A549 (cell line): Measurements from ENCODE around the gene TOMM20. TPM values are rescaled to one million over a fixed set of nuclear protein-coding genes. Genes with fewer than 3 reads are reported as not detected.
A peak's percentile ranks its signal among the peaks of the same experiment; 100 is the strongest.

Experiments used
- ATAC-seq, 2 experiments: fragments of 200-7000 bp in 1 of 2; fragments of >200 bp in 1 of 2; cut with Nextera tagmentation in 1 of 2; cut with Tn5 transposase in 1 of 2; 3 replicates each; pipeline versions ENCODE4 v1.8.0 to v1.9.1; 2018 to 2020; ENCODE audit warnings: mild to moderate bottlenecking in 1 of 2, moderate library complexity in 1 of 2
- CTCF ChIA-PET: fragments of 300-600 bp; sonication (Branson Sonifier 250); formaldehyde crosslinking; extraction: SDS; loops from one replicate; lab custom pipeline; 2021; ENCODE audit warnings: antibody characterized with exemption, inconsistent platforms; lab: Yijun Ruan, JAX
- POLR2A ChIA-PET: fragments of 350-600 bp; formaldehyde crosslinking; extraction: SDS; loops from one replicate; lab custom pipeline; 2021; ENCODE audit warnings: antibody characterized with exemption, inconsistent platforms; lab: Yijun Ruan, JAX
- DNase-seq, 2 experiments: peaks; one replicate each; pipeline versions ENCODE4 v3.0.0 to v3.0.0-alpha.2; 2011 to 2016; ENCODE audit warnings: low read depth in 1 of 2, low spot score in 1 of 2
- FAIRE-seq: peaks from 2 replicates; lab custom pipeline; 2011; peaks lifted over from hg19 to GRCh38; lab: Jason Lieb, UNC
- H3K27ac ChIP-seq, 2 experiments: fragments of >200 bp; sonication (Bioruptor Twin); formaldehyde crosslinking; 3 replicates each; pipeline ENCODE4 v1.5.1; 2016 to 2017
- H3K4me1 ChIP-seq: fragments of >200 bp; sonication (Bioruptor Twin); formaldehyde crosslinking; 3 replicates; pipeline ENCODE4 v1.6.1; 2016
- H3K4me2 ChIP-seq: fragments of >200 bp; sonication (Bioruptor Twin); formaldehyde crosslinking; 3 replicates; pipeline ENCODE4 v1.6.1; 2016
- H3K4me3 ChIP-seq: fragments of >200 bp; sonication (Bioruptor Twin); formaldehyde crosslinking; 3 replicates; pipeline ENCODE4 v1.5.1; 2016
- H3K9me3 ChIP-seq: fragments of >200 bp; sonication (Bioruptor Twin); formaldehyde crosslinking; 3 replicates; pipeline ENCODE4 v1.6.1; 2016
- BHLHE40 ChIP-seq: IDR thresholded peaks from 2 replicates; pipeline ENCODE4 v1.6.1; 2012; ENCODE audit warnings: low read depth, low read length, inconsistent platforms
- CHD4 ChIP-seq: fragments of 200-600 bp; sonication (generic); IDR thresholded peaks from 2 replicates; pipeline ENCODE4 v1.6.1; 2016; ENCODE audit warnings: antibody characterized with exemption, mild to moderate bottlenecking, borderline replicate concordance
- EHF ChIP-seq: fragments of 250-450 bp; sonication (Bioruptor Pico); IDR thresholded peaks from 2 replicates; pipeline ENCODE4 v1.5.0; 2020; ENCODE audit warnings: mild to moderate bottlenecking
- EHMT2 ChIP-seq: fragments of 200-600 bp; sonication (generic); IDR thresholded peaks from 2 replicates; pipeline ENCODE4 v1.6.1; 2016; ENCODE audit warnings: antibody characterized with exemption, low read depth, mild to moderate bottlenecking, moderate library complexity
- FOSB ChIP-seq: fragments of 250-450 bp; sonication (Bioruptor Pico); IDR thresholded peaks from 2 replicates; pipeline ENCODE4 v1.5.0; 2020; ENCODE audit warnings: mild to moderate bottlenecking, moderate library complexity
- HOXA7 ChIP-seq: fragments of 250-450 bp; sonication (Bioruptor Pico); IDR thresholded peaks from 2 replicates; pipeline ENCODE4 v1.5.0; 2020; ENCODE audit warnings: mild to moderate bottlenecking, moderate library complexity
- HOXB13 ChIP-seq: fragments of 250-450 bp; sonication (Bioruptor Pico); IDR thresholded peaks from 2 replicates; pipeline ENCODE4 v1.5.0; 2020; ENCODE audit warnings: low read depth, mild to moderate bottlenecking, moderate library complexity
- HOXB5 ChIP-seq: fragments of 250-450 bp; sonication (Bioruptor Pico); IDR thresholded peaks from 2 replicates; pipeline ENCODE4 v1.5.0; 2020; ENCODE audit warnings: mild to moderate bottlenecking, moderate library complexity
- JUNB ChIP-seq: fragments of >200 bp; sonication (Bioruptor Twin); formaldehyde crosslinking; IDR thresholded peaks from 2 replicates; pipeline ENCODE4 v1.6.1; 2016
- KDM1A ChIP-seq: fragments of 200-600 bp; sonication (generic); IDR thresholded peaks from 2 replicates; pipeline ENCODE4 v1.6.1; 2016; ENCODE audit warnings: low read depth, mild to moderate bottlenecking
- PHF8 ChIP-seq: fragments of 200-600 bp; sonication (generic); IDR thresholded peaks from 2 replicates; pipeline ENCODE4 v1.6.1; 2016; ENCODE audit warnings: low read depth, mild to moderate bottlenecking, antibody characterized with exemption, moderate library complexity, borderline replicate concordance
- RAD21 ChIP-seq, 2 experiments: fragments of >200 bp in 1 of 2; sonication (Bioruptor Twin) in 1 of 2; formaldehyde crosslinking in 1 of 2; IDR thresholded peaks in 1 of 2; conservative IDR thresholded peaks in 1 of 2; 2 replicates in 1 of 2; 3 replicates in 1 of 2; pipeline ENCODE4 v1.6.1; 2012 to 2018; ENCODE audit warnings: inconsistent platforms in 1 of 2
- RARB ChIP-seq: fragments of 250-450 bp; sonication (Bioruptor Pico); IDR thresholded peaks from 2 replicates; pipeline ENCODE4 v1.8.0; 2021; ENCODE audit warnings: mild to moderate bottlenecking, moderate library complexity
- RFX5 ChIP-seq: fragments of 450-650 bp; IDR thresholded peaks from 2 replicates; pipeline ENCODE4 v1.7.1; 2014; ENCODE audit warnings: antibody characterized with exemption, mild to moderate bottlenecking, moderate library complexity
- TFCP2L1 ChIP-seq: fragments of 250-450 bp; sonication (Bioruptor Pico); IDR thresholded peaks from 2 replicates; pipeline ENCODE4 v1.5.0; 2021; ENCODE audit warnings: mild to moderate bottlenecking
- WGBS: methylation state at CpG from one replicate; pipeline ENCODE4 v1.1.6; 2017; ENCODE audit errors: missing lambda C conversion rate; 5-methylcytosine and 5-hydroxymethylcytosine counted together
- polyA plus RNA-seq, 4 experiments: library from polyadenylated mRNA; depleted of rRNA in 3 of 4; stranded (reverse); fragments of >200 nt; fragmentation: RNase III in 1 of 4; extraction: RNeasy Plus Mini Kit Qiagen cat#74134 plus additional on column Dnase treatment in 1 of 4; gene quantifications; 2 replicates in 3 of 4; 3 replicates in 1 of 4; pipeline ENCODE4 v1.2.3, GENCODE V29; 2011 to 2017
- TF ChIP-seq, protein P1 (sequence below): fragments of 250-450 bp; sonication (Bioruptor Pico); IDR thresholded peaks from 2 replicates; pipeline ENCODE4 v1.5.0; 2020; ENCODE audit warnings: low read depth, mild to moderate bottlenecking, moderate library complexity
- TF ChIP-seq, protein P2 (sequence below): fragments of 250-450 bp; sonication (Bioruptor Pico); IDR thresholded peaks from 2 replicates; pipeline ENCODE4 v1.5.0; 2021; ENCODE audit warnings: mild to moderate bottlenecking, moderate library complexity, borderline replicate concordance
- TF ChIP-seq, protein P3 (sequence below): IDR thresholded peaks from 2 replicates; pipeline ENCODE4 v1.6.1; 2012; ENCODE audit warnings: low read depth, borderline replicate concordance
- TF ChIP-seq, protein P4 (sequence below): fragments of >200 bp; sonication (Bioruptor Twin); formaldehyde crosslinking; IDR thresholded peaks from 3 replicates; pipeline ENCODE4 v1.5.1; 2016
- TF ChIP-seq, protein P5 (sequence below): fragments of 150-350 bp; IDR thresholded peaks from 2 replicates; pipeline ENCODE4 v1.6.1; 2014; ENCODE audit warnings: low read depth, mild to moderate bottlenecking, low read length
- TF ChIP-seq, protein P6 (sequence below): fragments of >200 bp; sonication (Bioruptor Twin); formaldehyde crosslinking; IDR thresholded peaks from 2 replicates; pipeline ENCODE4 v1.6.1; 2016

TOMM20 gene
- polyA plus RNA-seq, 2 of the 4 experiments (the other 2 are of a cell fraction), result 112 to 122 TPM

DNA sequence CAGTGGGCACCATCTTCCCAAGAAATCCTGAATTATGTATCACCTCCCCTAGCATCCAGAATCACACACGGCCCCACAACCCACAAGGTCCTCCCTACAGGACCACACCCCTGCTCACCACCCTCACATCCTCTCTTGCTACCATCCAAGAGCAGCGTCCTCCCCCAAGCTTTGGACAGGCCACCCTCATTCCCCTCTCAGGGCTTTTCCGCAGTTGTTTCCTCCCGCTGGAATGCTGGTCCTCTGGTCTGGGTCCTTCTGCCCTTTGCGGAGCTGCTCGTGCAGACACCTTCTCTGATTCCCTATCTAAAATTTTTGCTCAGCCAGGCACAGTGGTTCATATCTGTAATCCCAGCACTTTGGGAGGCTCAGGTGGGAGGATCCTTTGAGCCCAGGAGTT, 56.5 kb downstream of the TOMM20 start:
- H3K4me3 ChIP-seq, result no peak overlapping the region
- peak overlapping the region; percentile 97 to 98 for H3K27ac ChIP-seq
- peaks cover 93% of the 10 kb centered on the region for H3K4me1 ChIP-seq
- CTCF ChIA-PET, result interaction anchor here (0.7 to 4.1 kb wide), 5 partner anchors 12 to 471 kb away, joined by 3 to 22 read pairs (median 5); no protein-coding TSS in a partner anchor
- TF ChIP-seq, protein P1, sequence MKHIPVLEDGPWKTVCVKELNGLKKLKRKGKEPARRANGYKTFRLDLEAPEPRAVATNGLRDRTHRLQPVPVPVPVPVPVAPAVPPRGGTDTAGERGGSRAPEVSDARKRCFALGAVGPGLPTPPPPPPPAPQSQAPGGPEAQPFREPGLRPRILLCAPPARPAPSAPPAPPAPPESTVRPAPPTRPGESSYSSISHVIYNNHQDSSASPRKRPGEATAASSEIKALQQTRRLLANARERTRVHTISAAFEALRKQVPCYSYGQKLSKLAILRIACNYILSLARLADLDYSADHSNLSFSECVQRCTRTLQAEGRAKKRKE, result peak; percentile 42; the same call in 1 of the 2 replicates
- 0 out of 2 replicates have a peak, but pooled peaks have one; percentile 16 for TF ChIP-seq HOXA7 (CRISPR knock-in tag)
- no peak for TF ChIP-seq HOXB13 (CRISPR knock-in tag)
- 0 out of 2 replicates have a peak, but pooled peaks have one; percentile 21 for TF ChIP-seq EHF (CRISPR knock-in tag)
- TF ChIP-seq, protein P2, sequence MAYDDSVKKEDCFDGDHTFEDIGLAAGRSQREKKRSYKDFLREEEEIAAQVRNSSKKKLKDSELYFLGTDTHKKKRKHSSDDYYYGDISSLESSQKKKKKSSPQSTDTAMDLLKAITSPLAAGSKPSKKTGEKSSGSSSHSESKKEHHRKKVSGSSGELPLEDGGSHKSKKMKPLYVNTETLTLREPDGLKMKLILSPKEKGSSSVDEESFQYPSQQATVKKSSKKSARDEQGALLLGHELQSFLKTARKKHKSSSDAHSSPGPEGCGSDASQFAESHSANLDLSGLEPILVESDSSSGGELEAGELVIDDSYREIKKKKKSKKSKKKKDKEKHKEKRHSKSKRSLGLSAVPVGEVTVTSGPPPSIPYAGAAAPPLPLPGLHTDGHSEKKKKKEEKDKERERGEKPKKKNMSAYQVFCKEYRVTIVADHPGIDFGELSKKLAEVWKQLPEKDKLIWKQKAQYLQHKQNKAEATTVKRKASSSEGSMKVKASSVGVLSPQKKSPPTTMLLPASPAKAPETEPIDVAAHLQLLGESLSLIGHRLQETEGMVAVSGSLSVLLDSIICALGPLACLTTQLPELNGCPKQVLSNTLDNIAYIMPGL (CRISPR knock-in tag), result no peak
- TF ChIP-seq, protein P3, sequence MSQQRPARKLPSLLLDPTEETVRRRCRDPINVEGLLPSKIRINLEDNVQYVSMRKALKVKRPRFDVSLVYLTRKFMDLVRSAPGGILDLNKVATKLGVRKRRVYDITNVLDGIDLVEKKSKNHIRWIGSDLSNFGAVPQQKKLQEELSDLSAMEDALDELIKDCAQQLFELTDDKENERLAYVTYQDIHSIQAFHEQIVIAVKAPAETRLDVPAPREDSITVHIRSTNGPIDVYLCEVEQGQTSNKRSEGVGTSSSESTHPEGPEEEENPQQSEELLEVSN, result no peak
- no peak for ATAC-seq
- H3K4me2 ChIP-seq, result no peak overlapping the region
- no peak for FAIRE-seq
- POLR2A ChIA-PET, result interaction anchor here (4.0 kb wide), 1 partner anchor 460 kb away, joined by 48 read pairs; the partner anchor contains the start of gene IRF2BP2
- no peaks in the 10 kb centered on the region for H3K9me3 ChIP-seq
- 89% methylated on average over 6 of the region's 6 CpGs for WGBS
- no peak for DNase-seq

DNA sequence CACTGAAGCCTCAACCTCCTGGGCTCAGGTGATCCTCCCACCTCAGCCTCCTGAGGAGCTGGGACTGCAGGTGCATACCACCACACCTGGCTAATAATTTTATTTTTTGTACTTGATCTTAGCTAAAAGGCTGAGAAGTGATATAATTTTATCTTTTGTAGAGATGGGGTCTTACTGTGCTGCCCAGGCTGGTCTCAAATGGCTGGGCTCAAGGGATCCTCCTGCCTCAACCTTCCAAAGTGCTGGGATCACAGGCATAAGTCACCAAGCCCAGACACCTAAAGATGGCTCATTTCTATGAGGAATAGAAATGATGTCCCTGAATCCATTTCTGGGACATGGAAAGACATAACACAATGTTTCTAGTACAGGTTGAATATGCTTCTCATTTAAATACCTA, 57.8 kb downstream of the TOMM20 start:
- H3K4me2 ChIP-seq, result peak overlapping the region; percentile 61
- ChIA-PET POLR2A (interaction anchor here (0.7 to 4.9 kb wide), 4 partner anchors 13 to 576 kb away, joined by 3 to 50 read pairs (median 6); partner anchors contain the start of gene IRF2BP2), CTCF (interaction anchor here (1.0 to 2.3 kb wide), 3 partner anchors 13 to 93 kb away, joined by 3 to 13 read pairs (median 6); no protein-coding TSS in a partner anchor)

More for the DNA sequence above, 57.8 kb downstream of the TOMM20 start:
- TF ChIP-seq HOXB13 (CRISPR knock-in tag), result no peak
- no peak for TF ChIP-seq TFCP2L1
- TF ChIP-seq, protein P4, sequence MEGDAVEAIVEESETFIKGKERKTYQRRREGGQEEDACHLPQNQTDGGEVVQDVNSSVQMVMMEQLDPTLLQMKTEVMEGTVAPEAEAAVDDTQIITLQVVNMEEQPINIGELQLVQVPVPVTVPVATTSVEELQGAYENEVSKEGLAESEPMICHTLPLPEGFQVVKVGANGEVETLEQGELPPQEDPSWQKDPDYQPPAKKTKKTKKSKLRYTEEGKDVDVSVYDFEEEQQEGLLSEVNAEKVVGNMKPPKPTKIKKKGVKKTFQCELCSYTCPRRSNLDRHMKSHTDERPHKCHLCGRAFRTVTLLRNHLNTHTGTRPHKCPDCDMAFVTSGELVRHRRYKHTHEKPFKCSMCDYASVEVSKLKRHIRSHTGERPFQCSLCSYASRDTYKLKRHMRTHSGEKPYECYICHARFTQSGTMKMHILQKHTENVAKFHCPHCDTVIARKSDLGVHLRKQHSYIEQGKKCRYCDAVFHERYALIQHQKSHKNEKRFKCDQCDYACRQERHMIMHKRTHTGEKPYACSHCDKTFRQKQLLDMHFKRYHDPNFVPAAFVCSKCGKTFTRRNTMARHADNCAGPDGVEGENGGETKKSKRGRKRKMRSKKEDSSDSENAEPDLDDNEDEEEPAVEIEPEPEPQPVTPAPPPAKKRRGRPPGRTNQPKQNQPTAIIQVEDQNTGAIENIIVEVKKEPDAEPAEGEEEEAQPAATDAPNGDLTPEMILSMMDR, result no peak
- TF ChIP-seq BHLHE40, result no peak
- no peak for TF ChIP-seq JUNB
- no peak for TF ChIP-seq FOSB
- no peak for TF ChIP-seq PHF8
- TF ChIP-seq RAD21 (conservative IDR thresholded peaks at IDR 0.05 in 1 of 2, IDR thresholded peaks at IDR 0.05 in 1 of 2), result no peak
- TF ChIP-seq EHF (CRISPR knock-in tag), result no peak
- TF ChIP-seq HOXA7 (CRISPR knock-in tag), result no peak
- no peak for TF ChIP-seq HOXB5 (CRISPR knock-in tag)
- no peak for TF ChIP-seq EHMT2
- no peak for TF ChIP-seq RFX5
- TF ChIP-seq, protein P5, sequence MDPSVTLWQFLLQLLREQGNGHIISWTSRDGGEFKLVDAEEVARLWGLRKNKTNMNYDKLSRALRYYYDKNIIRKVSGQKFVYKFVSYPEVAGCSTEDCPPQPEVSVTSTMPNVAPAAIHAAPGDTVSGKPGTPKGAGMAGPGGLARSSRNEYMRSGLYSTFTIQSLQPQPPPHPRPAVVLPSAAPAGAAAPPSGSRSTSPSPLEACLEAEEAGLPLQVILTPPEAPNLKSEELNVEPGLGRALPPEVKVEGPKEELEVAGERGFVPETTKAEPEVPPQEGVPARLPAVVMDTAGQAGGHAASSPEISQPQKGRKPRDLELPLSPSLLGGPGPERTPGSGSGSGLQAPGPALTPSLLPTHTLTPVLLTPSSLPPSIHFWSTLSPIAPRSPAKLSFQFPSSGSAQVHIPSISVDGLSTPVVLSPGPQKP, result no peak
- TF ChIP-seq, protein P1, result no peak
- no peak for TF ChIP-seq KDM1A
- no peak for TF ChIP-seq RARB
- TF ChIP-seq, protein P6, sequence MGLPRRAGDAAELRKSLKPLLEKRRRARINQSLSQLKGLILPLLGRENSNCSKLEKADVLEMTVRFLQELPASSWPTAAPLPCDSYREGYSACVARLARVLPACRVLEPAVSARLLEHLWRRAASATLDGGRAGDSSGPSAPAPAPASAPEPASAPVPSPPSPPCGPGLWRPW, result no peak
- TF ChIP-seq, protein P3, result no peak
- TF ChIP-seq CHD4, result no peak
- peak overlapping the region; percentile 97 to 98 for H3K27ac ChIP-seq
- H3K9me3 ChIP-seq, result no peaks in the 10 kb centered on the region
- peaks cover 87% of the 10 kb centered on the region for H3K4me1 ChIP-seq
- ATAC-seq, result no peak
- DNase-seq, result no peak
- H3K4me3 ChIP-seq, result no peak overlapping the region
- no peak for FAIRE-seq
